HG03439 (cell line): Measurements from ENCODE around the gene POLD2.
"Not testable (repeated sequence)": the region's sequence is repeated elsewhere in the genome, so short reads cannot be mapped to it uniquely, and the experiment has no call there.

Source experiments
- ATAC-seq: cut with Tn5 transposase; IDR thresholded peaks from one replicate; pipeline ENCODE4 v1.9.1; 2021; ENCODE audit warnings: mild to moderate bottlenecking, moderate library complexity; ENCODE audit not compliant: unreplicated experiment

Gene POLD2

GRCh38 chr7:44123190-44124003, at the start of gene POLD2:
POLD2 (minus strand) TSS chr7:44123548; CDS start chr7:44122053, 1,495 bp downstream.
- peak; percentile 98 for ATAC-seq

DNA sequence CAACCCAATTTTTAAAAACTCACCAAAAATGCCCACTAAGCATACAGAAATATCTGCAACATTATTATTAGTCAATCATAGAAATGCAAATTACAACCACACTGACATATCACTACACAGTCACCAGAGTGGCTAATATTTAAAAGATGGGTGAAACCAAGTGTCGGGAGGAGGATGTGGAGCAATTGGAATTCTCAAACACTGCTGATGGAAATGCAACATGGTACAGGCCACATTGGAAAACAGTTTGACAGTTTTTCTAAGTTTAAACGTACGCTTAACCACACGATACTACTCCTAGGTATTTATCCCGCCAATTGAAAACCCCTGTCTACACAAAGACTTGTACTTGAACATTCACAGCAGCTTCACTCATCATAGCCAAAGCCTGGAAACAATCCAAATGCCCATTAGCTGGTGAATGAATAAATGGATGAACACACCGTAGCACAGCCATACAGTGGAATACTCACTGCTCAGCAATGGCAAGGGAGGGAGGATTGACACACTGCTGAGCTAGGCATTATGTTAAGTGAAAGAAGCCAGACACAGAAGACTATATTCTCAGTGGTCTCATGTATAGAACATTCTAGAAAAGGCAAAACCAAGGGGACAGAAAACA, 49.6 kb upstream of the POLD2 start:
- ATAC-seq, result no peak

DNA sequence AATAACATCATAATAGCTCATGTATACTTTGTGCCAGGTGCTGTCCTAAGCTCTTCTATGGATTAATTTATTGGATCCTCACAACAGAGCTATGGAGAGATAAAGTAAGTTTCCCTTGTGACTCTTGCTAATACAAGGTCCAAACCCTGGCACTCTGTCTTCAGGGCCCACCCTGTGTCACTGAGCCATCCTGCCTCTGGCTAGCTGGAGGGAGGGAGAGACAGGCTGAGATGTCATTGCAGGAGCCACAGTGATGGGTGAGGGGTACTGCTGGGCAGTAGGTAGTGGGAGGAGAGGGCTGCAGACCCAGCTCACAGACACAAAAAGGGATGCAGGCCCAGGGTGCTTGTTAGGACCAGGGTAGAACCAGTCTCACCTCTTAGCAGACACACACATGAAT, 49.0 kb upstream of the POLD2 start:
- ATAC-seq, result no peak

GRCh38 chr7:44171901-44172300, 48.6 kb upstream of the POLD2 start:
- ATAC-seq, result not testable (repeated sequence)

DNA sequence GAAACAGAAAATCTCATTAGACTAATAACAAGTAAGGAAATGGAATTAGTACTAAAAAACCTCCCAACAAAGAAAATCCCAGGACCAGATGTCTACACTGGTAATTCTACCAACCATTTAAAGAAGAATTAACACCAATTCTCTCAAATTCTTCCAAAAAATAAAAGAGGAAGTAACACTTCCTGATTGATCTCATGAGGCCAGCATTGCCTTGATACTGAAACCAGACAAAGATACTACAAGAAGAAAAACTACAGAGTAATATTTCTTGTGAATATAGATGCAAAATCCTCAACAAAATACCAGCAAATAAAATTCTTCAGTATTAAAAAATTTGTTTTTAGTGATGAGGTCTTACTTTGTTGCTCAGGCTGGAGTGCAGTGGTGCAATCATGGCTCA, 44.6 kb upstream of the POLD2 start:
- no peak for ATAC-seq

DNA sequence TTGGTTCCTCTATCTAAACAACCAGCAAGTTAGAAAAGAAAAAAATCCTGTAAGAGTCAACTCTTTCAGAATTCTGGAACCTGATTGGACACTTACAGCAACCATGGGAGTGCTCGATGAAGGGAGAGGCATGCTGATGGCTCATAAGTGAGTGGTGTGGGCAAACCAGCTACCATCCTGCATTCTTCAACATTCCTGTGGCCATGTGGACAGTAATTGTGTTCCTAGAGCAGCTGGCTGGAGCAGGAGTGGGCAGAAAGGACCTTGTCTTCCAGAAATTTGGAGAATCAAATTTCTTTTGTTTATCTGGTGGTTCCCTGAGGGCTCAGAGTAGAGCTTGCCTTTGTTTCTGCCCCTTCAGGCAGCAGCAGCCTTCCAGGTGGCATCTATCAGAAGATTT, 40.2 kb upstream of the POLD2 start:
- no peak for ATAC-seq

DNA sequence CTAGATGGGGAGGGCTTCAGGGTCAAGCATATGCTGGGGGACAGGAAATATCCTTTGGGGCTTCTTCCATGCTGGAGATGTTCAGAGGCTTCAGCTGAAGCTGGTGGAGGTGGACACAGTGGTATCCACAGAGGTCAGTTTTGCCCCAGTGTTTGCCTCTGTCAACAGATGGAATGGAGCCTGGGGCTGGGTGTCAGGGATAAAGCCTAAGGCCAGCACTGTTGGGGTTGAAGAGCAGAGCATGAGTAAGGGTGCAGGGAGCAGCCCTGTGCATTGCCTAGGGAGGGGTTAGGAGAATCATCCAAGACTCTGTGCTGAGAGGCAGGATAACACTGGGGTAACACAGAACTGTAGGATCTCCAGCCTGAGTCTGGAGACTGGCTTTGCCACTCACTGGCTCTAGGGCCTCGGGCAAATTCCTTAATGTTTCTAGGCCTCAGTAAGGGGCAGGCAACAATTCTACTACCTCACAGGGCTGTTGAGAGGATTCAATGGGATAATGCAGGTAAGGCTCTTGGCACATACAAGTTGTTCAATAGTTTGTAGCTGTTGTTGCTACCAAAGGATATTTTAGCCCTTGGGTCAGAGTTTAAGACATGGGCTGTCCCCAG, 39.5 kb upstream of the POLD2 start:
- no peak for ATAC-seq

DNA sequence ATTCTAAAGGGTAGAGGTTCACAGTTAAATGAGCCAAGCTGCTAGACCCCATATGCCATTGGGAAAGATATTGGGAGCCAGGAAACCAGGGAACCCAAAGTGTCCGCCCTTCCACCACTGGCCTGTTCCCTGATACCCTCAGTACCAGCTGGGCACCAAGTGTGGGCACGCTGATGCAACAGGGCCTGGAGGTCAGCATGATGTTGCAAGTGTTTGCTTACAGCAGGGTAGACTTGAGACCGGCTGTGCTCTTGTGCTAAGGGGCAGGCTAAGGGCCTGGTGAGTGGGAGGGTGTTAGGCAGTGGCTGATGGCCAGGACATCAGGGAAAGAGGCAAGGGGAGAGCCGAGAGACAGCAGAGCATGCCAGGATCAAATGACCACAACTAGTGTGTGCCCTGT, 38.8 kb upstream of the POLD2 start:
- no peak for ATAC-seq

DNA sequence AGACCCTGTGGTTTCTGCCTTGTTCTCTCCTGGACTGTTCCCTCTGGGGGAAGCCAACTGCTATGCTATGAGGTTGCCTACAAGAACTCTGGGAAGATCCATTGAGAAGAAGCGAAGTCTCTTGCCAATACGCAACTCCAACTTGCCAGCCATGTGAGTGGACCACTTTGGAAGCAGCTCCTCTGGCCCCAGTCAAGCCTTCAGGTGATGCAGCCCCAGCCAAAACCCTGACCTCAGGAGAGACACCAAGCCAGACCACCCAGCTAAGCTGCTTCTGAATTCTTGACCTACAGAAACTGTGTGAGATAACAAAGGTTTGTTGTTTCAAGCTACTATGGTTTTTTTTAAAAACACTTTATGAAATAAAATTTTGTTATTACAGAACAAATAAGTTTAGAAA, 38.0 kb upstream of the POLD2 start:
- no peak for ATAC-seq

DNA sequence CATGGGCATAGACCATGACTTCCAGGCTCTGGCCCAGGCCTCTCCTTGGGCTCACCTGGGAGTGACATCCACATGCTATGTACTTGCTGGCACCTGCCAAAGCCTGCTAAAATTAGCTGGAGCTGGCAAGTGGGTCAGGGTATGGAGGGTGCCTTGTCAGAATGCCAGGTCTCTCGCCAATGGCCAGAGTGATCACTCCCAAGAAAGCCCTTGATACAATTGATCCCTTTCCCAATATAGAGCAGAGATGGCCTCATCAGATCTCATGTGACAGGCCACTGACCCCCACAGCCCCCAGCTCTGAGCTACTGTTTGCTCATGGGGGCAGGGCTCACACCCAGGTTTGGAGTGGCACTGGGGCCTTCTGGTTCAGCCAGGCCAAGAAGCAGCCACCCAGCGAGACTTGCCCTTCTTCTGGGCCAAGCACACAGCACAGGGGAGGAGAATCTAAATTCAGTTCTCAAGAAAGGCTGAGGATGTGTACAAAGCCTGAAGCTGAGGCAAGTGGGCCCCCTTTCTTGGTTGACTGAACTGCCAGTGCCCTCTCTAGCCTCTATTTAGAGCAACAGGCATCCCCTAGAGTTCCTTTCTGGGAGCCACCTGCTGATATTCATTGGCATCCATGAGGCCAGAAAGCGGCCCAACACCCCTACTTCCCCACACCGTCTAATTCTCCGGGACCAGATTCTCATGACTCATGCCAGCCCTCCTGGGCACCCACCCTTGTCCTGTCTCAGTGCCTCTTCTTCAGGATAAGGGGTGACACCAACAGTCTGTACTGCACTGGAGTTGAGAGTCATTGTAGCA, 36.7 kb upstream of the POLD2 start:
- ATAC-seq, result no peak

GRCh38 chr7:44158873-44159631, 35.7 kb upstream of the POLD2 start:
- ATAC-seq, result no peak

- ATAC-seq, result no peak
Observed at GRCh38 chr7:44158096-44158872, 34.9 kb upstream of the POLD2 start.

GRCh38 chr7:44157116-44158080, 34.0 kb upstream of the POLD2 start:
- ATAC-seq, result no peak

DNA sequence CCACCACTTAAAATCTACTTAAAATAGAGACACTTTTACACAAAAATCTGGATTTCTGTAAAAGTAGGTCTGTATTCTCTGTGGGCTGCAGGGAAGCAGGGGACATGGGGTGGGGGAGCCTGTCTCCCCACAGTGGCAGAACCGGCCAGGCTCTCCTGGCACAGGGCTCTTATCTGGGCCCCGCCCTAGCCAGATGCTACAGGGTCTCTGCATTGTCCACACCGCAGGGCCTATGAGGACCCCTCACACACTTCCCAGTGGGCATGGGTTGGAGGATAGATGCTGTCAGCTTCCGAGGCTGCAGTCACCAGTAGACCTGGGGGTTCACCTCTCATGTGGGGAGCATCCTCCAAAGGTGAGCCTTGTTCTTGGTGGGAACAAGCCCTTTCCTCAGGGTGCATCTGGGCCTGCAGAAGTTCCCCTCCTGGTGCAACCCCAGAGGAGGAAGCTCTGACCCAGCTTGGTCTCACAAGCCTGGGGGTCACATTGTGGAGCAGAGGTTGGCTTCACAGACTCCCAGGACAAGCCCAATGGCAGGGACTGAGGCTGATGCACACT, 33.2 kb upstream of the POLD2 start:
- no peak for ATAC-seq

GRCh38 chr7:44155191-44156185, 32.1 kb upstream of the POLD2 start:
- ATAC-seq, result no peak

- ATAC-seq, result no peak
Observed at GRCh38 chr7:44154703-44155102, 31.4 kb upstream of the POLD2 start.

GRCh38 chr7:44153948-44154335, 30.6 kb upstream of the POLD2 start:
- ATAC-seq, result no peak
